D341Med (cell line): ENCODE measurements around the gene MCC.

Experiments
- DNase-seq: peaks from one replicate; pipeline ENCODE4 v3.0.0; 2012; ENCODE audit warnings: low spot score

Gene MCC

GRCh38 chr5:113199122-113199905 lies 288.9 kb downstream of the MCC start:
- DNase-seq = no peak

- DNase-seq = no peak
Measured at GRCh38 chr5:113197456-113198200, 290.6 kb downstream of the MCC start.

GRCh38 chr5:113195771-113196170 lies 292.5 kb downstream of the MCC start:
- DNase-seq = no peak

GRCh38 chr5:113195251-113195650 lies 293.0 kb downstream of the MCC start:
- DNase-seq = no peak

- DNase-seq = no peak
Measured at GRCh38 chr5:113194591-113194990, 293.7 kb downstream of the MCC start.

- DNase-seq = no peak
Measured at GRCh38 chr5:113194125-113194524, 294.1 kb downstream of the MCC start.

- DNase-seq = no peak
Measured at GRCh38 chr5:113193311-113193978, 294.8 kb downstream of the MCC start.

- DNase-seq = no peak
Measured at GRCh38 chr5:113192541-113192940, 295.7 kb downstream of the MCC start.

GRCh38 chr5:113190347-113190746 lies 297.9 kb downstream of the MCC start:
- DNase-seq = no peak

- no peak for DNase-seq
Measured at GRCh38 chr5:113189291-113189690, 299.0 kb downstream of the MCC start.

- DNase-seq = no peak
Measured at GRCh38 chr5:113188436-113188835, 299.8 kb downstream of the MCC start.

GRCh38 chr5:113187906-113188305 lies 300.3 kb downstream of the MCC start:
- DNase-seq = no peak

GRCh38 chr5:113186061-113186460 lies 302.2 kb downstream of the MCC start:
- no peak for DNase-seq

GRCh38 chr5:113183694-113184093 lies 304.6 kb downstream of the MCC start:
- peak; percentile 50 for DNase-seq

- DNase-seq = peak; percentile 53
Measured at GRCh38 chr5:113182658-113183344, 305.5 kb downstream of the MCC start.

GRCh38 chr5:113181853-113182490 lies 306.3 kb downstream of the MCC start:
- no peak for DNase-seq

GRCh38 chr5:113181409-113181808 lies 306.8 kb downstream of the MCC start:
- no peak for DNase-seq

GRCh38 chr5:113179156-113179555 lies 309.1 kb downstream of the MCC start:
- peak; percentile 52 for DNase-seq

- DNase-seq = no peak
Measured at GRCh38 chr5:113178073-113178779, 310.0 kb downstream of the MCC start.

- no peak for DNase-seq
Measured at GRCh38 chr5:113177225-113177624, 311.0 kb downstream of the MCC start.

GRCh38 chr5:113176734-113177133 lies 311.5 kb downstream of the MCC start:
- no peak for DNase-seq
